ENCODE results near the gene COX4I2. TPM values are rescaled to one million over a fixed set of nuclear protein-coding genes. Genes with fewer than 3 reads are reported as not detected.
"Not testable (repeated sequence)": the region's sequence is repeated elsewhere in the genome, so short reads cannot be mapped to it uniquely, and the experiment has no call there.

COX4I2 gene
- not detected in 2 replicates for total RNA-seq (2014; rRNA removed; shearing (Covaris generic))

- no peak for DNase-seq (ENCODE audit: low read depth)
These were observed at the start of gene COX4I2 for GRCh38 chr20:31637660-31638059. TSS of gene COX4I2 (plus strand) at chr20:31637912. CDS start at chr20:31639018, 1,106 bp downstream.

- DNase-seq (ENCODE audit: low read depth) = peak; percentile 38
These were observed 46.9 kb upstream of the COX4I2 start for GRCh38 chr20:31590717-31591225.

DNA sequence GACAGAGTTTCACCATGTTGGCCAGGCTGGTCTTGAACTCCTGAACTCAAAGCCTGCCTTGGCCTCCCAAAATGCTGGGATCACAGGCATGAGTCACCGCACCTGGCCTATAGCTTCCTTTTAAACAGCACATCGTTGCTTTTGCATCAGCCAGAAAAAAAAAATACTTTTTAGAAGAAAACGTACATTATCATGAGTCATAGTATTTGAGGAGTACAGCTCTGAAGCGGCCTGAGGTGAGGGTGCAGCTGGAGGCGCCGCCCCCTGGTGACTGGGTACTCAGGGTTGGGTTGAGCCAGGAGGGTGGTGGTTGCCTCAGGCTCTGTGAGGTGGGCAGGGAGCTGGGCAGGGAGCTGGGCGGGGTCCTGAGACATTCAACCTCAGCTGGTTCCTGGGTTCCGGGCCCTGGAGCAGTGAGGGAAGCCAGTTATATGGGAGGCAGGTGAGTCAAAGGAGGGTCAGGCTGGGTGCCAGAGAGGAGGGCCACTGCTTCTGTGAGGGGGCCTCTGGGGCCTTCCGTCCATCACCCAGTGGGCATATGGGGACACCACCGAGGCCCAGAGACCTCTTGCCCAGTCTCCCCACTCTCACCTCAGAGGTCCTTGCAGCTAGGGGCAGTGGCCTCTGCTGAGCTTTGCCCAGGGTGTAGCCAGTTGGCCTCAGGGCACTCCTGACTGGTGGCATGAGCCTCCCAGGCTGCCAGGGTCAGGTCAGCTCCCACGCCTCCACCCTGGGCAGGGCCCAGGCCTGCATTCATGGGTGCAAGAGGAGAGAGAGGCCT is 44.3 kb upstream of the COX4I2 start:
- DNase-seq (ENCODE audit: low read depth) = peak; percentile 98

- DNase-seq (ENCODE audit: low read depth) = peak; percentile 21
These were observed 43.6 kb upstream of the COX4I2 start for GRCh38 chr20:31594002-31594557.

- DNase-seq (ENCODE audit: low read depth) = peak; percentile 38
These were observed 42.9 kb upstream of the COX4I2 start for GRCh38 chr20:31594558-31595379.

- DNase-seq (ENCODE audit: low read depth) = no peak
These were observed 42.4 kb upstream of the COX4I2 start for GRCh38 chr20:31595380-31595653.

DNA sequence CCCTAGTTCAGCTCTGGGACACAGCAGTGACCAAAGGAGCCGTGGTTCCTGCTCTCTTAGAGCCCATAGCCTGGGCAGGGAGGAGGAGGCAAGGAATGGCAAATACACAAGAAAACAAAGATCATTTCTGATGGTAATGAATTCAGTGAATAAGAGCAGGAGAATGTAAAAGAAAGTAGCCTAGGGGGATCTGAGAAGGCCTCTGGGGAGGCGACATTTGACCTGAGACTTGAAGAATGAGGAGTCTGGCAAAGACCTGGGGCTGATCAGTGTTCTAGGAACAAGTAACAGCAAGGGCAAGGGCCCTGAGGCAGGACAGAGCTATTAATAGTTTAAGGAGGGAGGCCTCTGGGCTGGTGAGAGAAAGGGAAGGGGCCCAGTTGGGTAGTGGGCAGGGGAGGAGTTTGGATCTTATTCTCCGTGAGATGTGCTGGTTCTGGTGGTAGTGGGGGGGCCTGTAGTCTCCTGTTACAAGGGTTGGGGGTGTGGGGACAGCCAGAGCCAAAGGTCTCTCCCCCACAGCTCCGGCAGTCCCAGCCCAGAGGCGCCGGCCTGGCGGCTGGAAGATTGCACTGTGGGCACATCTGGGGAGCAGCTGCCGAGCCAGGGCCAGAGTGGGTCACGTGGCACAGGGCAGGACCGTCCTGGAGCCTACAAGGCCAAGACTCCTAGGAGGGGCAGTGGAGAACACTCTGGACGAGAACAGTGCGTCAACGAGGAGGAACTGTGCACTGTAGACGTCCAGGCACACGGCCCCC is 41.9 kb upstream of the COX4I2 start:
- peak; percentile 91 for DNase-seq (ENCODE audit: low read depth)

- DNase-seq (ENCODE audit: low read depth) = not testable (repeated sequence)
These were observed 41.3 kb upstream of the COX4I2 start for GRCh38 chr20:31596412-31596715.

DNA sequence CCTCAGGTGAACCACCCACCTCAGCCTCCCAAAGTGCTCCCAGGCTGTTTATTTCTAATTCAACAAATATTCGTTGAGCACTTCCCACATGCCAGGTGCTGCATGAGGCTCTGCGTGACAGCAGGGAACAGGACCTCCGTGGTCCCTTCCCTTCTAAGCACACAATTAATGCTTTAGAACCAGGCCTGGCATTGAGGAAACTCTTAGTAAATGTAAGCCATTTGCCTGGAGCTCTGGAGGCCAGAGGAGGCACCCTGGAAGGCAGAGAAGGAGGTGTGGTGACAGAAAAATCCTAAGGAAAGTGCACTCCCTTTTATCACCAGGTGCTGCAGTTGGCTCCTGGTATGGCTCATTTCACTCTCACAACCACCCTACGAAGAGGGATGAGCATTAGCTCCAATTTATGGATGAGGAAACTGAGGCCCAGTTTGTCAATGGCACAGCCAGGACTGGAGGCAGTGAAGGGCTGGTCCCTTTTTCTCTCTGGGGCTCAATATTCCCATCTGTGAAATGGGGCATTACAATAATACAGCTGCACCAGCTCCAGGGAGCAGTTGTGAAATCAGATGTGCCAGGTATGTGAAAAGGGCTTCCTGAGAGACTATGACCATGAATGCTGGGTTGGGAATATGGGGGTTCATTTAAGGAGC is 40.8 kb upstream of the COX4I2 start:
- no peak for DNase-seq (ENCODE audit: low read depth)

DNA sequence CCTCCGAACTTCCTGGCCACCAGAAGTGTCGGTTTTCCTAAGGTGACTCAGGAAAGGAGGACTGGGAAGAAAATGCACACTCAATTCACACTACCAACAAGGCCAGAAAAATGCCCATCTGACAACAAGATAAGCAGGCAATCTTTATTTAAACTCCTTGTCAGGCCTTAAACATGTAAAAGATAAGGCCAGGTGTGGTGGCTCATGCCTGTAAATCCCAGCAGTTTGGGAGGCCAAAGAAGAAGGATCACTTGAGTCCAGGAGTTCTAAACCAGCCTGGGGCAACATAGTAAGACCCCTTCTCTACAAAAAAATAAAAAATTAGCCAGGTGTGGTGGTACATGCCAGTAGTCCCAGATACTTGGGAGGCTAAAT is 40.2 kb upstream of the COX4I2 start:
- no peak for DNase-seq (ENCODE audit: low read depth)

DNA sequence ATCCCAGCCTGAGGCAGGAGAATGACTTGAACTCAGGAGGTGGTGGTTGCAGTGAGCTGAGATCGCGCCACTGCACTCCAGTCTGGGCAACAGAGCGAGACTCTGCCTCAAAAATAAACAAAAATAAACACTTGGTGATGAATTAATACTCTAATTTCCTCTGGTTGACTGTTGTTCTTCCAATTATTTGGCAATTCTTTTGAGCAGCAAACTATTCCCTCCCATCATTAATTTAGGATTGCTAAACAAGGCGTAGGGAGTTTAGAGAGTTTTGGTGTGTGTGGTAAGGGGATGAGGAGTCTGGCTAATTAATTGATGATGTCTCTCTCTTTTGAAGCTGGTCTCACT is 35.3 kb upstream of the COX4I2 start:
- DNase-seq (ENCODE audit: low read depth) = no peak

GRCh38 chr20:31602779-31603441 is 34.8 kb upstream of the COX4I2 start:
- peak; percentile 94 for DNase-seq (ENCODE audit: low read depth)

DNA sequence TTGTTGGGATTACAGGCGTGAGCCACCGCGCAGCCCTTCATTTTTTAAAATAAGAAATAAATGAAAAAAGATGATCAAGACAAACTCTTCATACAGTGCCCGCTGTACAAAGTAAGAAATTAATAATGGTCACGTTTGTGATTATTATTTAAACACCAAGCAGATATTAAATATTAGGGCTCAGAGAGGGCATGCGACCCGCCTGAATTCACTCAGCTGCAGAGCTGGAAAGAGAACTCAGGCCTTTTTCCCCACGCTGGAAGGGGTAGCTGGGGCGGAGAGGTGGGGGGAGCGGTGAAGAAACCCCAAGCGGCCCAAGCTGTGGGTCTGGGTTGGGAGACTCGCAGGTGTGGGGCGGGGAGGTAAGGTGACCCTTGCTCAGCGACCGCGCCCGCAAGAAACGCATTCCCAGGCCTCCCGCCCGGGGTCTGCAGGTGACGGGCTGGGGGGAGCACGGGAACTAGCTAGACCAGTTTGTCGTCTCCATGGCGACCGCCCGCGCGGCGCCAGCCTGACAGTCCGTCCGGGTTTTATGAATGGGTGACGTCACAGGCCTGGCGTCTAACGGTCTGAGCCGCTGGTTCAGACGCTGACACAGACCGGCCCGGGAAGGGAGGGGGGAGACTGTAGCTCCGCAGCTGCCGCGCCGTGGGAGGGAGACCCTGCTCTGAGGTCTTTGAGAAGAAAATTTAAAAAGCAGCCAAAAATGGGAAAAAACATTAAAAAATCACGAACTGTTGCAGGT is 33.7 kb upstream of the COX4I2 start:
- DNase-seq (ENCODE audit: low read depth) = peak; percentile 99

DNA sequence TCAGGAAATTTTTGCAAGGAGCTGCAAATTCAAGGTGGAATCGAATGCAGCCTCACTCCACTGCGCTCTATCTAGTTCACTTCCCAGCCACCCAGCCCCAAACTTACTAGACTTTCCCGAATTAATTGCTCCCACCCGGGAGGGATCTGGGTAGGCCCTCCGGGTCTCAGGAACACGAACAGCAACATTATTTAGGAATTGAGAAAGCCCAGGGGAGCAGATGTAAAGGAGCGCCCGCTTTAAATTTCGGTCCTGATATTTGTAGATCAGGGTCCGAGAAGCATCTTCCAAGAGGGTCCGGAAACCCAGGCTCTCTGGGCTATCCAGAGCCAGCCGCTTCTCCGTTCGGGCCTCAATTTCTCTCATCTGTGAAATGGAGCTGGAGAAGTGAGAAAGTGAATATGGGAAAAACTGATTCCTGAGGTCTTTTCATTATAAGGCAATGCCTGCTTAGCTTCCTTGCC is 33.1 kb upstream of the COX4I2 start:
- no peak for DNase-seq (ENCODE audit: low read depth)

- peak; percentile 98 for DNase-seq (ENCODE audit: low read depth)
These were observed 32.4 kb upstream of the COX4I2 start, which contains the start of gene ID1 for GRCh38 chr20:31605031-31605901. TSS of gene ID1 (plus strand) at chr20:31605289. CDS start at chr20:31605388, 99 bp downstream.

DNA sequence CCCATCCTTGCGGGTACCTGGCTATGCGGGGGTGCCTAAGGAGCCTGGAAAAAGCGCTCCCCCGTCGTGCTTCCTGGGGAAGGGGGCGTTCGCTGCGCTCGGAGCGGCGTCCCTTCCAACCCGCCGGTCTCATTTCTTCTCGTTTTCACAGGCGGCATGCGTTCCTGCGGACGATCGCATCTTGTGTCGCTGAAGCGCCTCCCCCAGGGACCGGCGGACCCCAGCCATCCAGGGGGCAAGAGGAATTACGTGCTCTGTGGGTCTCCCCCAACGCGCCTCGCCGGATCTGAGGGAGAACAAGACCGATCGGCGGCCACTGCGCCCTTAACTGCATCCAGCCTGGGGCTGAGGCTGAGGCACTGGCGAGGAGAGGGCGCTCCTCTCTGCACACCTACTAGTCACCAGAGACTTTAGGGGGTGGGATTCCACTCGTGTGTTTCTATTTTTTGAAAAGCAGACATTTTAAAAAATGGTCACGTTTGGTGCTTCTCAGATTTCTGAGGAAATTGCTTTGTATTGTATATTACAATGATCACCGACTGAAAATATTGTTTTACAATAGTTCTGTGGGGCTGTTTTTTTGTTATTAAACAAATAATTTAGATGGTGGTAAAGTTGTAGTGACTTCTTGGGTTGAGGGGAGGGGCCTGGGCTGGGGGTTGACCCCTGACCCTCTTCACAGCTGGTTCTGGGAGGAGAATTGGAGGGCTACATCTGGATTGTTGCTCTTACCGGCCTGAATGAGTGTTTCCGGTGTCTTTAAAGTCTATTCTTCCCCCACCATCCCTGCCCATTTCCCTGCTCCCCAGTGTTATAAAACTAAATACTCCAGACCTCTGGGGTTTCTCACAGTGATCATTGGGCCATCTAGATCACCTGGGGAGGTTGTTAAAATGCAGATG is 31.6 kb upstream of the COX4I2 start:
- DNase-seq (ENCODE audit: low read depth) = peak; percentile 29

DNA sequence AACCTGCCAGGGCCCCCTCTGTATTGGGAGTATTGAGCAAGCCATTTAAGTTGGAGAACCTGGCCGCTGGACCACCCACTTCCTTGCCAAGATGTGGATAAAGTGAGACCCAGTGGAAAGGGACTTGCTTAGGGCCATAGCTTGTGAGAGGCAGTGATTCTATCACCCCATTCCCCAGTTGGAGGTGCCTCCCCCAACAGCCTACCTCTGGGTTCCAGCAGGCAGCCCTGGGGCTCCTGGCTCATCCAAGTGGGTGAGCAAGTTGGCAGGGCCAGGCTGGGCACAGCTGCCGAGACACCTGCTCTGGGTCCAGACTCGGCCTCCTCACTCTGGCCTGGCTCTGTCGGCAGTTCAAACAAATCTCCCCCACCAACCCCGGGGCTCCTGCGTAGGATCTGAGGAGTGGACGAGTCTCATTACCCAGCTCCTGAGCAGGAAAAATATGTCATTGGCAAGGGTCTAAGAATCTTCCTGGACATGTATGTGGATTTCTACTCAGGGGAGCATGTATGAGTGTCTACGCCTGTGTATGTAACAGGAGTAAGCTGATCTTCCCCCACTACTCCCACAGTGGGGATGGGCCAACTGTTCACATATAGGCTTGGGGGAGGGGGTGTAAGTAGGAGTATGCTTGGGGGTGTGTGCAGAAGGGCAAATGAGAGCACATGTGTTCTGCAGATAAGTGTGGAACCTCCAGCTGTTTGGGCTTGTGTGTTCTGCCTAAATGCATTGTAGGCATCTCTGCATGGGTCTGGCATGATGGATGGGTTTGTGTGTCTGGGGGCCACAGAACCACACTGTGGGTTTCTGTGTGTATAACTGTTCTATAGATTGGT is 30.7 kb upstream of the COX4I2 start:
- DNase-seq (ENCODE audit: low read depth) = peak; percentile 77

Measured in Daoy (cell line).